Keratinocyte (primary cell): ENCODE data around the gene SLC9A2. TPM values are rescaled to one million over a fixed set of nuclear protein-coding genes. Genes with fewer than 3 reads are reported as not detected.

ENCODE experiments used
- DNase-seq: peaks from one replicate; pipeline ENCODE4 v3.0.0-alpha.2; 2011; ENCODE audit warnings: low read depth, missing footprints, low spot score
- FAIRE-seq: peaks from 2 replicates; lab custom pipeline; 2011; peaks lifted over from hg19 to GRCh38; lab: Jason Lieb, UNC
- H2AFZ ChIP-seq: 2 replicates; pipeline ENCODE4 v1.6.0; 2012; ENCODE audit warnings: low read length, control low read depth, inconsistent platforms; ENCODE audit not compliant: control insufficient read depth
- H3K27ac ChIP-seq: 2 replicates; pipeline ENCODE4 v1.5.1; 2011; ENCODE audit warnings: low read length; ENCODE audit not compliant: control insufficient read depth, insufficient read depth
- H3K27me3 ChIP-seq: 3 replicates; pipeline ENCODE4 v1.6.0; 2011; ENCODE audit warnings: low read length; ENCODE audit not compliant: control insufficient read depth, insufficient read depth; ENCODE audit errors: extremely low read depth
- H3K36me3 ChIP-seq, 2 experiments: 2 replicates in 1 of 2; 3 replicates in 1 of 2; pipeline ENCODE4 v1.5.1; 2011; ENCODE audit warnings: low read length in 2 of 2, mild to moderate bottlenecking in 1 of 2; ENCODE audit not compliant: control insufficient read depth in 2 of 2, insufficient read depth in 2 of 2; ENCODE audit errors: extremely low read depth in 1 of 2
- H3K4me1 ChIP-seq: 3 replicates; pipeline ENCODE4 v1.5.1; 2011; ENCODE audit warnings: low read length; ENCODE audit not compliant: control insufficient read depth, insufficient read depth; ENCODE audit errors: extremely low read depth
- H3K4me2 ChIP-seq: 3 replicates; pipeline ENCODE4 v1.6.0; 2011; ENCODE audit warnings: low read depth, low read length; ENCODE audit not compliant: control insufficient read depth, insufficient read depth; ENCODE audit errors: extremely low read depth
- H3K4me3 ChIP-seq, 3 experiments: fragments of 200-600 bp in 1 of 3; sonication (generic) in 1 of 3; 2 replicates in 2 of 3; 3 replicates in 1 of 3; pipeline ENCODE4 v1.5.1; 2011 to 2016; ENCODE audit warnings: low read length in 3 of 3, mild to moderate bottlenecking in 3 of 3, control low read depth in 2 of 3, inconsistent platforms in 1 of 3, low read depth in 1 of 3, mixed read lengths in 1 of 3, mixed run types in 1 of 3, moderate library complexity in 1 of 3; ENCODE audit not compliant: control insufficient read depth in 2 of 3, insufficient read depth in 2 of 3; ENCODE audit errors: extremely low read depth in 1 of 3
- H3K79me2 ChIP-seq: 2 replicates; pipeline ENCODE4 v1.6.0; 2012; ENCODE audit warnings: low read length; ENCODE audit not compliant: control insufficient read depth, insufficient read depth
- H3K9ac ChIP-seq: 3 replicates; pipeline ENCODE4 v1.6.0; 2011; ENCODE audit warnings: low read length; ENCODE audit not compliant: control insufficient read depth, insufficient read depth; ENCODE audit errors: extremely low read depth
- H3K9me1 ChIP-seq: 3 replicates; pipeline ENCODE4 v1.6.0; 2011; ENCODE audit warnings: low read length; ENCODE audit not compliant: control insufficient read depth, insufficient read depth; ENCODE audit errors: extremely low read depth
- H3K9me3 ChIP-seq: 2 replicates; pipeline ENCODE4 v1.5.1; 2012; ENCODE audit warnings: low read depth, low read length; ENCODE audit not compliant: control insufficient read depth
- H4K20me1 ChIP-seq: 3 replicates; pipeline ENCODE4 v1.6.0; 2011; ENCODE audit warnings: low read length; ENCODE audit not compliant: control insufficient read depth, insufficient read depth; ENCODE audit errors: extremely low read depth
- EZH2 ChIP-seq: IDR thresholded peaks from one replicate; pipeline ENCODE4 v1.6.1; 2012; ENCODE audit warnings: inconsistent platforms, mild to moderate bottlenecking, low read length, moderate library complexity
- dilution Hi-C: fragments of 300-500 bp; cut with MboI; formaldehyde crosslinking; loops from one replicate; pipeline ENCODE4 v1.7.0; 2020; ENCODE audit warnings: low sequenced_read_pairs; ENCODE audit not compliant: extremely low pct_ligation_motif_present
- polyA plus RNA-seq, 5 experiments: library from polyadenylated mRNA; depleted of rRNA in 3 of 5; stranded (reverse) in 3 of 5; stranded (forward) in 1 of 5; unstranded in 1 of 5; fragments of >200 nt; gene quantifications; 1 replicate in 1 of 5; 2 replicates in 3 of 5; 3 replicates in 1 of 5; pipeline versions ENCODE4 v1.2.1 to v1.2.3, GENCODE V29; 2011 to 2012; ENCODE audit warnings: missing spikeins in 2 of 5, low read depth in 1 of 5, low replicate concordance in 1 of 5
- TF ChIP-seq, protein P1 (sequence below), 3 experiments: IDR thresholded peaks in 1 of 3; conservative IDR thresholded peaks in 1 of 3; optimal IDR thresholded peaks in 1 of 3; 2 replicates in 2 of 3; 3 replicates in 1 of 3; pipeline versions ENCODE3 to v1.5.1; 2011; ENCODE audit warnings: low read length in 3 of 3, mild to moderate bottlenecking in 3 of 3, moderate library complexity in 2 of 3, control low read depth in 1 of 3, inconsistent platforms in 1 of 3; ENCODE audit not compliant: insufficient read depth in 2 of 3; ENCODE audit errors: extremely low read depth in 1 of 3

The SLC9A2 gene
- polyA plus RNA-seq, 1 donor (not counting 4 experiments of a cell fraction or from before 2014, with no cell fraction given): 0.13 TPM

DNA sequence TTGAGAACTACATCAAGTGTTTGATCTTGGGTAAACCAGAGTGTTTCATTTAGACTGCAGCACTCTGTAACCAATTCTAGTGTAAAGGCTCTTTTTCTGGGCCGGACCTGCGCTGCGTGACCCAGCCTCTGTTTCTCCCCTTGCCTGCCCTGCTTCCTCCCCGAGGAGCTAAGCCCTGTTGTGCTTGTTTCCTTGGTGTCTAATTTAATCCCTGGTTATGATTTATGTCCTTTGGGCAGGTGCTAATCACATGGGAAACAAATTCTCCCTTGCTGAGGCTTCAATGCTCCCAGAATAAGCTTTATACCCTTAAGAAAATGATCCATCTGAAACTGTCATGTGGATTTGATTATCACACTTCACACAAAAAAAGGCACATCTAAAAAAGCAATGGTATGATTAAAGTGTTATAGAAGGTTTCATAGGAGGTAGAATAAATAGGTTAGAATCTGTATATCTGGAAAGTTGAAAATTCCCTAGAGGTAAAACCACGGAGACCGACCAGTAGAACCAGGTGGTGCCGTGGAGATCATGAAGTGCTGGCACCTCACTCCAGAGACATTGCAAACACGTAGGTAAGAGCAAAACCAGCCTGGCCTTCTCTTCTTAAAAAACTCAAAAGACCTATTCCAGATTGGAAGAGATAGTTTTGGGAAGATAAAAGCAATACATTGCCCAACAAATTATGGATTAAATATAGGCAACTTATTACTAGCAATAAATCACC is 31.0 kb upstream of the SLC9A2 start:
- dilution Hi-C loops: loop anchor here (25.0 kb wide), 1 partner anchor 126 kb away; the partner anchor contains the start of gene SLC9A4
- Histone ChIP-seq H2AFZ (no peak overlapping the region), H4K20me1 (no peaks in the 10 kb centered on the region), H3K79me2 (no peaks in the 10 kb centered on the region), H3K4me3 (no peak overlapping the region), H3K27me3 (no peaks in the 10 kb centered on the region), H3K9me3 (no peaks in the 10 kb centered on the region), H3K27ac (no peak overlapping the region), H3K36me3 (no peaks in the 10 kb centered on the region), H3K4me2 (no peak overlapping the region), H3K9ac (no peak overlapping the region), H3K4me1 (peaks cover 11% of the 10 kb centered on the region), H3K9me1 (no peaks in the 10 kb centered on the region)
- no peak for DNase-seq
- FAIRE-seq: no peak
- TF ChIP-seq EZH2: no peak
- TF ChIP-seq, protein P1, sequence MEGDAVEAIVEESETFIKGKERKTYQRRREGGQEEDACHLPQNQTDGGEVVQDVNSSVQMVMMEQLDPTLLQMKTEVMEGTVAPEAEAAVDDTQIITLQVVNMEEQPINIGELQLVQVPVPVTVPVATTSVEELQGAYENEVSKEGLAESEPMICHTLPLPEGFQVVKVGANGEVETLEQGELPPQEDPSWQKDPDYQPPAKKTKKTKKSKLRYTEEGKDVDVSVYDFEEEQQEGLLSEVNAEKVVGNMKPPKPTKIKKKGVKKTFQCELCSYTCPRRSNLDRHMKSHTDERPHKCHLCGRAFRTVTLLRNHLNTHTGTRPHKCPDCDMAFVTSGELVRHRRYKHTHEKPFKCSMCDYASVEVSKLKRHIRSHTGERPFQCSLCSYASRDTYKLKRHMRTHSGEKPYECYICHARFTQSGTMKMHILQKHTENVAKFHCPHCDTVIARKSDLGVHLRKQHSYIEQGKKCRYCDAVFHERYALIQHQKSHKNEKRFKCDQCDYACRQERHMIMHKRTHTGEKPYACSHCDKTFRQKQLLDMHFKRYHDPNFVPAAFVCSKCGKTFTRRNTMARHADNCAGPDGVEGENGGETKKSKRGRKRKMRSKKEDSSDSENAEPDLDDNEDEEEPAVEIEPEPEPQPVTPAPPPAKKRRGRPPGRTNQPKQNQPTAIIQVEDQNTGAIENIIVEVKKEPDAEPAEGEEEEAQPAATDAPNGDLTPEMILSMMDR (optimal IDR thresholded peaks at IDR 0.05 in 1 of 3, IDR thresholded peaks at IDR 0.05 in 1 of 3, conservative IDR thresholded peaks at IDR 0.05 in 1 of 3; ENCODE audit: extremely low read depth in 1 of 3, insufficient read depth in 2 of 3, low read length in 3 of 3): no peak

- Histone ChIP-seq H3K4me3 (no peak overlapping the region), H3K79me2 (no peaks in the 10 kb centered on the region), H3K9ac (no peak overlapping the region), H3K36me3 (no peaks in the 10 kb centered on the region), H4K20me1 (no peaks in the 10 kb centered on the region), H3K4me2 (no peak overlapping the region), H3K4me1 (peaks cover 11% of the 10 kb centered on the region), H3K27ac (no peak overlapping the region), H3K27me3 (no peaks in the 10 kb centered on the region), H3K9me1 (no peaks in the 10 kb centered on the region), H3K9me3 (no peaks in the 10 kb centered on the region), H2AFZ (no peak overlapping the region)
- DNase-seq (no peak), FAIRE-seq (no peak)
- no peak for TF ChIP-seq EZH2
- dilution Hi-C loops: loop anchor here (25.0 kb wide), 1 partner anchor 127 kb away; the partner anchor contains the start of gene SLC9A4
These were observed 29.9 kb upstream of the SLC9A2 start for GRCh38 chr2:102589444-102589843.
